PFSK-1 (cell line): ENCODE results near the gene NDUFB4.

Experiments
- FOXP2 ChIP-seq: optimal IDR thresholded peaks from 2 replicates; pipeline ENCODE3; 2011; ENCODE audit warnings: borderline replicate concordance, control low read depth, inconsistent platforms; ENCODE audit not compliant: insufficient read depth; ENCODE audit errors: extremely low read length, extremely low read depth
- POLR2AphosphoS5 ChIP-seq: IDR thresholded peaks from 2 replicates; pipeline ENCODE4 v1.6.1; 2012; ENCODE audit warnings: low read depth, mild to moderate bottlenecking, control low read depth, low read length, moderate library complexity
- SIN3A ChIP-seq: IDR thresholded peaks from 2 replicates; pipeline ENCODE4 v1.6.1; 2012; ENCODE audit warnings: mild to moderate bottlenecking, low read length, moderate library complexity, borderline replicate concordance; ENCODE audit not compliant: insufficient read depth
- TAF1 ChIP-seq: IDR thresholded peaks from 2 replicates; pipeline ENCODE4 v1.6.1; 2012; ENCODE audit warnings: low read length, control low read depth, borderline replicate concordance; ENCODE audit not compliant: insufficient read depth
- TF ChIP-seq, protein P1 (sequence below), 2 experiments: IDR thresholded peaks; 2 replicates each; pipeline versions ENCODE4 v1.6.1 to v1.8.0; 2011 to 2012; ENCODE audit warnings: low read depth in 2 of 2, low read length in 2 of 2, control low read depth in 1 of 2, inconsistent platforms in 1 of 2, mild to moderate bottlenecking in 1 of 2, moderate library complexity in 1 of 2; ENCODE audit not compliant: insufficient read depth in 1 of 2

DNA sequence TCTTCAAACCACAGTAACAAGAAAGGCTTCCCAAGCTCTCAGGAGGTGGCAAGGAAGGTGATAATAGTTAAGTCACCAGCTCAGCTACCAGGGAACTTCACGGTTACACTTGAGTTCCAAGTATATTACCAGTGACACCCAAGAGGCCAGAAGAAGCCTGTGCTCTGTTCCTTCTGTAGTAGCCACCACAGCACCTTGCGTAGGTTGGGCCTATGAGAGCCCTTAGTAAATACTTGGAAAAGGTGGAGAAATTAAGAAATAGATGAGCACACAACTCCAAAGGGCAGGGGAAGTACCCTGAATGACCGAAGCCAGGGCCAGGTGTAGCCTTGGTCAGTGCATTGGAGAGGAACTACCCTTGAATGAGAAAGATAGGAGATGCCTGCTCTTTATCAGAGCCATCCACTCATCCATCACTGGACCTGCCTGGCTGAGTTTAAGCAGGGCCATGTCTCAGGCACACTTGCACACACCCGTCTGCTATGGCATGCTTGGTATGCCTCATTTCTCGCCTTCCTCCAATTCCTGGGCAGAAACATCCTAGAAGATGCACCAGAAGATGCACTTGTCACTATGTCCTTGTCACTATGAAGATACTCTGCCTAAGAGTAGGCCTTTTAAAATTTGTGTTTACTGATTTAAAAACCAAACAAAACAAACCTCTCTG, 32.6 kb upstream of the NDUFB4 start:
- TF ChIP-seq SIN3A: no peak
- TF ChIP-seq, protein P1, sequence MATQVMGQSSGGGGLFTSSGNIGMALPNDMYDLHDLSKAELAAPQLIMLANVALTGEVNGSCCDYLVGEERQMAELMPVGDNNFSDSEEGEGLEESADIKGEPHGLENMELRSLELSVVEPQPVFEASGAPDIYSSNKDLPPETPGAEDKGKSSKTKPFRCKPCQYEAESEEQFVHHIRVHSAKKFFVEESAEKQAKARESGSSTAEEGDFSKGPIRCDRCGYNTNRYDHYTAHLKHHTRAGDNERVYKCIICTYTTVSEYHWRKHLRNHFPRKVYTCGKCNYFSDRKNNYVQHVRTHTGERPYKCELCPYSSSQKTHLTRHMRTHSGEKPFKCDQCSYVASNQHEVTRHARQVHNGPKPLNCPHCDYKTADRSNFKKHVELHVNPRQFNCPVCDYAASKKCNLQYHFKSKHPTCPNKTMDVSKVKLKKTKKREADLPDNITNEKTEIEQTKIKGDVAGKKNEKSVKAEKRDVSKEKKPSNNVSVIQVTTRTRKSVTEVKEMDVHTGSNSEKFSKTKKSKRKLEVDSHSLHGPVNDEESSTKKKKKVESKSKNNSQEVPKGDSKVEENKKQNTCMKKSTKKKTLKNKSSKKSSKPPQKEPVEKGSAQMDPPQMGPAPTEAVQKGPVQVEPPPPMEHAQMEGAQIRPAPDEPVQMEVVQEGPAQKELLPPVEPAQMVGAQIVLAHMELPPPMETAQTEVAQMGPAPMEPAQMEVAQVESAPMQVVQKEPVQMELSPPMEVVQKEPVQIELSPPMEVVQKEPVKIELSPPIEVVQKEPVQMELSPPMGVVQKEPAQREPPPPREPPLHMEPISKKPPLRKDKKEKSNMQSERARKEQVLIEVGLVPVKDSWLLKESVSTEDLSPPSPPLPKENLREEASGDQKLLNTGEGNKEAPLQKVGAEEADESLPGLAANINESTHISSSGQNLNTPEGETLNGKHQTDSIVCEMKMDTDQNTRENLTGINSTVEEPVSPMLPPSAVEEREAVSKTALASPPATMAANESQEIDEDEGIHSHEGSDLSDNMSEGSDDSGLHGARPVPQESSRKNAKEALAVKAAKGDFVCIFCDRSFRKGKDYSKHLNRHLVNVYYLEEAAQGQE (IDR thresholded peaks at IDR 0.05; ENCODE audit: insufficient read depth in 1 of 2, low read depth in 2 of 2, low read length in 2 of 2): no peak
- TF ChIP-seq POLR2AphosphoS5: no peak
- no peak for TF ChIP-seq TAF1
- no peak for TF ChIP-seq FOXP2
